Ammon's horn (tissue), 1 donor: ENCODE data around the gene ZNF701.
A peak's percentile ranks its signal among the peaks of the same experiment; 100 is the strongest.
"Not testable (repeated sequence)": the region's sequence is repeated elsewhere in the genome, so short reads cannot be mapped to it uniquely, and the experiment has no call there.

Experiments
- DNase-seq: peaks from one replicate; pipeline ENCODE4 v3.0.0-alpha.2; 2016; ENCODE audit warnings: low spot score

The ZNF701 gene

DNA sequence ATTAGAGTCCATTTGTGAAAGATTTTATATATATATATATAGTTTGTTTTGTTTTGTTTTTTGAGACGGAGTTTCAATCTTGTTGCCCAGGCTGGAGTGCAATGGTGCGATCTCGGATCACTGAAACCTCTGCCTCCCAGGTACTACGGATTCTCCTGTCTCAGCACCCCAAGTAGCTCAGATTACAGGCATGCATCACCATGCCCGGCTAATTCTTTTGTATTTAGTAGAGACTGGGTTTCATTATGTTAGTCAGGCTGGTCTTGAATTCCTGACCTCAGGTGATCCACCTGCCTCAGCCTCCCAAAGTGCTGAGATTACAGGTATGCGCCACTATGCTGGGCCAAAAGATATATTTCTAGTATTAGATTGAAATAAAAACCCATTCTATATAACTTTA is 4.0 kb upstream of the ZNF701 start:
- no peak for DNase-seq

DNA sequence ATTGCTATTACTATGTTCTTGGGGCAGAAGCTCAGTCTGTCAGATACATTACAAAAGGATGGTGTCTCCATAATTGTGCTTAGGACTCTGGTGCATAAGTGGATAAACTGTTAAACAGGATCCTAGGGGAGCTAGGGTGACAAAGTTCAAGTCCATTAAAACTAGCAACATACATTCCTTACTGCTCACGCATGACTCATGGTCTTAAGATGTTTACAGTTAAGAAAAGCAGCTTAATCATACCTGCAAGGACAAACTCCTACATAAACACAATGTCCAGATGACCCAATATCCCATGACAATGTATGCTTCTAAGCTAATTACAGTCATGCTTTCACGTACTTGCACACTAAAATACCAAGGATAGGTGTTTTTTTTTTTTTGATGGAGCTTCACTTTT is 3.5 kb upstream of the ZNF701 start:
- no peak for DNase-seq

DNA sequence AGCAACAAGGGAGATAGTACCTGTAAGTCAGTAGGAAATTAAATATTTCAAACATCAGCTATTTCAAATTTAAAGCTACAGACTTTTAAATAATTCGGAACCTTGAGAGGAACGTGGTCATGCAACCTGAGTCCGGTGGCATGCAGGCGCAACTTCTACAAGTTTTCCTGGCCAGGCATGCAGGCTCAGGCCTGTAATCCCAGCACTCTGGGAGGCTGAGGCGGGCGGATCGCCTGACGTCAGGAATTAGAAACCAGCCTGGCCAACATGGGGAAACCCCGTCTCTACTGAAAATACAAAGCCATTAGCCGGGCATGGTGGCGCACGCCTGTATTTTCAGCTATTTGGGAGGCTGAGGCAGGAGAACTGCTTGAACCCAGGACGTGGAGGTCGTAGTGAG is 2.2 kb upstream of the ZNF701 start:
- no peak for DNase-seq

DNA sequence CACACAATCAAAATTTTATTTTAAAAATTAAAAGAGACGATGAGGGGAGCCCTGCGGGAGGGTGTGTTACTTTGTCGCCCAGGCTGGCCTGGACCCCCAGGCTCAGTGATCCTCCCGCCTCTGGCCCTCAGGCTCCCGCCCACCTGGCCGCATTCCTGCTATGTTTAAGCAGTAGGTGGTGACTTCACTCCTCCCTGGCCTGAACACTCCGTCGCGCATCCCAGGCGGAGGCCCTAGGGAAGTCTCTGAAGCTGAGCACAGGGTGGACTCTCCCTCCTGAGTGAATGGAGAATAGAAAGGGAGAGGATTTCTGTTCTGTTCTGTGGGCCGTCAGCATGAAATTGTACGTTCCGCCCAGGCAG is 468 bp upstream of the ZNF701 start:
- not testable (repeated sequence) for DNase-seq

DNA sequence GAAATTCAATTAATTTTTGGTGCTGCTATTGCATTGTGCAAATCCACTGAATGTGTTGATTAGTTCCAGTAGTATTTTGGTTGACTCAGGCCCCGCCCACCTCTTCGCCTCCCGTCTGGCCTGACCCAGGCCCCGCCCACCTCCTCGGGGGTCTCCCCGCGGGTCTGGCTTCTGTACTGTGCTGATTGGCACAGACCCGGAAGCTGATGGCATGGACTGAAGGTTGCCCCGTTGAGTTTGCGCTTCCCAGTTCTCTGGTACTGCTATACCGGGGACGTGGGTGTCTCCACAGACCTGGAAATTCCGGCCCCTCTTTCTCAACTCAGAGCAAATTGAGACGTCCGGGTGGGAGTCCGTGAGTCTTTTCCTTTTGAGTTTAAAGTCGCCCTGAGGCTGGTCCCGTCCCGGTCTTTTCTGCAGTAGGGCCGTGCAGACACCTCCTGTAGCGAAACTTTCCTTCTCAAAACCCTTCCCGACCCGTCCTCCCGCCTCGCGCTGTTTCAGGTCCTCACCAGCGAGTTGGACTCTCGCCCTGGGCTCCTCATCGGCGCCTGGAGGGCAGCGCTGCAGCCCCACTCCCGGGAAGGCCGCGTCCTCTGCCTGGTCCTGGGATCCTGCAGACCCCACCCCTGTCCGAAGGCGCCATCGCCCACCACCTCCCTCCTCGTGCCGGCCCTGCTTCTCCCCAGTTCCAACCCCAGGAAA is 14.8 kb downstream of the ZNF701 start:
- DNase-seq: no peak

DNA sequence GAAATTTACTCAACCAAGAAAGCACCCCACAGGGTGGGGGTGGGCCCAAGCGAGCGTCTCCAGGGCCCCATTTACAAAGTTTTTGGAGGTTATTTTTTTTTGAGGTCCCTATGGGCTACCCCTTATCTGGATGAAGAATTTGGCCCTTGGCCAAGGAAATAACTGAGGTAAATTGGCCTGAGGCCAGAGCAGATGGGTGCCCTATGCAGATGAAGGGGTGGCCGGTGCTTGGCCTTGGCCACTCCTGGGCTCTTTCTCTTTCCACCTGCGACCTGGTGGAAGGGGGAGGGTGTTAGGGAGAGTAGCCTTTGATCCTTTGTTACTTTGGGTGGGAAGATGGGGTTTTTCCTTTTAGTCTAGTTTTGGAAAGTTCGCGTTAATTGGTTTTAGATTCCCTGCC is 15.5 kb downstream of the ZNF701 start:
- no peak for DNase-seq

DNA sequence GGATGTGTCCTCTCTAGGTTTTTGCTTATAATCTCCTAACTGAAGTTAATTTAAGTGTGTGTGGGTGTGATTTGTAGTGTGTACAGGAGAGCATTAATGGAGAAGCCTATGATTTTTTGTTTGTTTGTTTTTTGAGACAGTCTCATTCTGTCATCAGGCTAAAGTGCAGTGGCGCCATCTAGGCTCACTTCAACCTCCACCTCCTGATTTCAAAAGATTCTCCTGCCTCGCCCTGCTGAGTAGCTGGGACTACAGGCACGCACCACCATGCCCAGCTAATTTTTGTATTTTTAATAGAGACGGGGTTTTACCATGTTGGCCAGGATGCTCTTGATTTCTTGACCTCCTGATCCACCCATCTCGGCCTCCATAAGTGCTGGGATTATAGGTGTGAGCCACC is 20.6 kb downstream of the ZNF701 start:
- DNase-seq: no peak

DNA sequence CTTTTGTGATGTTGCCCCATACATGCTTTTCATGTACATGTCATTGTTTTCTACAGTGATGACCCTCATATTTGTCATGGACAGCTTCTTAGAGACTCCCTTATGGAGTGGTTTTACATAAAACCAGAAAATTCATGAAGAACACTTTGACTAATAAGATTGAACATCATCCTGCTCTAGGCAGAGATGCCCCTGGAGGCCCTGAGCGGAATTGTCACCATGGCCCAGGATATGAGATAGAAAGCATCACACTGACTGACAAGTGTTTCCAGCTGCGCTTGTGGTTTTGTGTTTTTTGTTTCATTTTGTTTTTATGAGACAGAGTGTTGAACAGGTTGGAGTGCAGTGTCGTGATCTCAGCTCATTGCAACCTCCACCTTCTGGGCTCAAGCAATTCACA is 22.2 kb downstream of the ZNF701 start:
- DNase-seq: no peak

DNA sequence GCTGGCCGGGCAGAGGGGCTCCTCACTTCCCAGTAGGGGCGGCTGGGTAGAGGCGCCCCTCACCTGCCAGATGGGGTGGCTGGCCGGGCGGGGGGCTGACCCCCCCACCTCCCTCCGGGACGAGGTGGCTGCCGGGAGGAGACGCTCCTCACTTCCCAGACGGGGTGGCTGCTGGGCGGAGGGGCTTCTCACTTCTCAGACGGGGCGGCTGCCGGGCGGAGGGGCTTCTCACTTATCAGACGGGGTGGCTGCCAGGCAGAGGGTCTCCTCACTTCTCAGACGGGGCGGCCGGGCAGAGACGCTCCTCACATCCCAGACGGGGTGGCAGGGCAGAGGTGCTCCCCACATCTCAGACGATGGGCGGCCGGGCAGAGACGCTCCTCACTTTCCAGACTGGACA is 23.4 kb downstream of the ZNF701 start:
- not testable (repeated sequence) for DNase-seq

DNA sequence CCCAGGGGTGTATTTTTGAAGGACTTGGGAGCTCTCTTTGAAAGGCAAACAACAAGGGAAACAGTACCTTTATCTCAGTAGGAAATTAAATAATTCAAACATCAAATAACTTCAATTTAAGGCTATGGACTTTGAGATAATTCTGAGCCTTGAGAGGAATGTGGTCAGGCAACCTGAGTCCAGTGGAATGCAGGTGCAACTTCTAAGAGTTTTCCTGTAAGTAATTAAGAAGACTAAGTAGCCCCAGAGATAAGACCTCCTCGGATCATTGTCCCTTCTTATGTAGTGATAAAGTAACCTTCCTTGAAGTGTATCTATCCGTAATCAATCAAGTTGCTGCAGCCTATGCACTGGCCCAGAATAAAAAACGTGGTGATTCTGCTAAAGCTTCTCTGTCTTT is 29.2 kb downstream of the ZNF701 start:
- no peak for DNase-seq

DNA sequence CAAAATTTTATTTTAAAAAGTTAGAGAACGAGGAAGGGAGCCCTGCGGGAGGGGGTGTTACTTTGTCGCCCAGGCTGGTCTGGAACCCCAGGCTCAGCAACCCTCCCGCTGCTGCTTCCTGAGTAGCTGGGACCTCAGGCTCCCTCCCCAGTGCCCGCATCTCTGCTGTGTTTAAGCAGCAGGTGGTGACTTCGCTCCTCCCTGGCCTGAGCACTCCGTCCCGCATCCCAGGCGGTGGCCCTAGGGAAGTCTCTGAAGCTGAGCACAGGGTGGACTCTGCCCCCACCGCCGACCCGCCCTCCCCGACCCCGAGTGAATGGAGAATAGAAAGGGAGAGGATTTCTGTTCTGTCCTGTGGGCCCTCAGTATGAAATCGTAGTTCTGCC is 30.5 kb downstream of the ZNF701 start:
- peak; percentile 12 for DNase-seq

DNA sequence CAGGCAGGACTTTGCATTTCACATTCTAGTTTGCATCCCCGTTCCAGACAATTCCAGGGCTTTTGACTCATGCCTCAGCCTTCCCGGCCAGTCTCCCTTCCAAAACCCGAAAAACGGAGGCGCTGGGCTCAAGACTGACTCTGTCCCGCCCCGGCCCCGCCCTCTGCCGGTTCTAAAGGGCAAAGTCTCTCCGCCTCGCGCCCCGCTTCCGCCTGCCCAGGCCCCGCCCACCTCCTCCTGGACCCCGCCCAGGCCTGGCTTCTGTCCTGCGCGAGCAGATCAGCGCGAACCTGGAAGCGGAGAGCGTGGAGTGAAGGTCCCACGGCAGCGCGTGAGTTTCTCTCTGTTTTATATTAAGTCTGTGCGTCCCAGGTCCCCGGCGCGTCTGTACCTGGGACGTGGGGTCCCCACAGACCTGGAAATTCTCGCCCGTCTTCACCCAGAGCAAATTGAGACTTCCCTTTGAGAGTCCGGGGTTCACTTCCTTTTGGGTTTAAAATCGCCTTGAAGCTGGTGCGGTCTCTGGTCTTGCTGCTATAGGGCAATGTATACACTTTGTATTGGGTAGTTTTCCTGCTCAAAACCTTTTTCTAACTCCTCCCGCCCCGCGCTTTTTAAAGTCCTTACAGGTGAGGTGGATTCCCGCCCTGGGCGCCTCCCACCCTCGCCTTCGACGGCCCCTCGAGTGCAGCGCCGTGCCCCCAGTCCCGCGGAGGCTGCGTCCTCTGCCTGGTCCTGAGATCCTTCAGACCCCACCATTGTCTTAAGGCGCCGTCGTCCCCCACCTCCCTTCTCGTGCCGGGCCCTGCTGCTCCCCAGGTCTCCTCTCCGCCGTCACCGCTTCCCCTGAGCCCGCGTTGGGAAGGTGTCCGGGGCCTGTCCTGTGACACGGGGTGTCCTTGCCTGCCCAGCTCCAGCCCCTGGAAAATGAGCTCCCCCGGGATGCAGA is 31.2 kb downstream of the ZNF701 start:
- DNase-seq: peak; percentile 89

DNA sequence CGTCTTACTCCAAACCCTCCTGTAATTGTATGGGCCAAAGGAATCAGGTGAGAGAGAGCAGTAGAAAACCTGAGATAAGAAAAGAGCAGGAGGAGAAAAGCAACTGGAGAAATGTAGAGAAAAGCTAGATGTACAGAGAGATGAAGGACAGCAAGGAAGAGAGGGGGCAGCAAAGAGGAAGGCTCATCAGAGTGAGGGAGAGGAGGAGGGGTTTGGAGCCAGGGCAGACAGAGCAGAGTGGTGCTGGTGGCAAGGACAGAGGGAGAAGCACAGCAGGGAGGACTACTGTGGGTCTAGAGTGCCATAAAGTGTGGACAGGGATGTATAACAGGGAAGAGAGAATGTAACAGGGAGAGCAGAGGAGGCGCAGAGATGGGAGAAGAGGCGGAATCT is 31.9 kb downstream of the ZNF701 start:
- peak; percentile 13 for DNase-seq

DNA sequence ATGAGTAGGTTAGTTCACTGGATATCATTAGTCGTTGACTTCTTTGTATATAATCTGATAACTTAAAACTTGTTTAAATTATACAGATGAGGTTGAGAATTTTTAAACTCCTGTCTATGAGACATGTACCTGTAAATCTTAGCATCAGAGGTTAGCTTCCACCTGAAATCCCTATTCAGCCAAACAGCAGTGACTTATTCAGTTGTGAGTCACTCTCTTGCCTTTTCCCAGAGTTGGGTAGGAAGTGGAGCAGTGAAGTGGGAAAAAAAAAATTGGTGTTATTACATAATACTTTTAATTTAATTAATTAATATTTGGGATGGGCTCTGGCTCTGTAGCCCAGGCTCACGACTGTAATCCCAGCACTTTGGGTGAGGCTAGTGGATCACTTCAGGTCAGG is 32.9 kb downstream of the ZNF701 start:
- DNase-seq: no peak

DNA sequence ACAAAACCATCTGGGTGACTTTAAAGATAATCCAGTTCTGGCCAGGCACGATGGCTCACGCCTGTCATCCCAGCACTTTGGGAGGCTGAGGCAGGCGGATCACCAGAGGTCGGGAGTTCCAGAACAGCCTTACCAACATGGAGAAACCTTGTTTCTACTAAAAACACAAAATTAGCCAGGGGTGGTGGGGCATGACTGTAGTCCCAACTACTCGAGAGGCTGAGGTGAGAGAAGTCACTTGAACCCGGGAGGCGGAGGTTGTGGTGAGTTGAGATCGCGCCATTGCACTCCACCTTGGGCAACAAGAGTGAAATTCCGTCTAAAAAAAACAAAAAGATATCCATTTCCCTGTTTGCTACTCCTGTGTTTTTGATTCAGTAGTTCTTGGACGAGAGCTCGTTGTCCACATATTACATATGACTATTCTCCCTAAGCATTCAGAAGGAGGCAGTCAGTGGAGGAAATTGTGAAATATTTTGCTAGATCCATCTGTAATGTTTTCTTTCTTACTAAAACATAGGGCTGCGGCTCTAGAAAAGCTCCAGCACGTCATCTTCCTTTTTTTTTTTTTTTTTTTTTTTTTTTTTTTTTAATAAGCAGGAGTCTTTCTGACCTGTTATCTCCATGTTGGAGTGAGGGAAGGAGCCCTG is 33.6 kb downstream of the ZNF701 start:
- DNase-seq: no peak

DNA sequence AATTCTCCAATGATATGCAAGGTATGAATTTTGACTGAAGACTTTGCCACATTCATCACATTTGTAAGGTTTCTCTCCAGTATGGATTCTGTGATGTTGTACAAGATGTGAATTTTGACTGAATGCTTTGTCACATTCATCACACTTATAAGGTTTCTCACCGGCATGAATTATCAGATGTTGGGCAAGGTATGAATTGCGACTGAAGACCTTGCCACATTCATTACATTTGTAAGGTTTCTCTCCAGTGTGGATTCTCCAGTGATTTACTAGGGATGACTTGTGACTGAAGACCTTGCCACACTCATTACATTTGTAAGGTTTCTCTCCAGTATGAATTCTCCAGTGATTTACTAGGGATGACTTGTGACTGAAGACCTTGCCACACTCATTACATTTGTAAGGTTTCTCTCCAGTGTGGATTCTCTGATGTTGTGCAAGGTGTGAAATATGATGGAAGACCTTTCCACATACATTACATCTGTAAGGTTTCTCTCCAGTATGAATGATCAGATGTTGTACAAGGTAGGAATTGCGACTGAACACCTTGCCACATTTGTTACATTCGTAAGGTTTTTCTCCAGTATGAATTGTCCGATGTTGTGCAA is 43.3 kb downstream of the ZNF701 start:
- DNase-seq: no peak

DNA sequence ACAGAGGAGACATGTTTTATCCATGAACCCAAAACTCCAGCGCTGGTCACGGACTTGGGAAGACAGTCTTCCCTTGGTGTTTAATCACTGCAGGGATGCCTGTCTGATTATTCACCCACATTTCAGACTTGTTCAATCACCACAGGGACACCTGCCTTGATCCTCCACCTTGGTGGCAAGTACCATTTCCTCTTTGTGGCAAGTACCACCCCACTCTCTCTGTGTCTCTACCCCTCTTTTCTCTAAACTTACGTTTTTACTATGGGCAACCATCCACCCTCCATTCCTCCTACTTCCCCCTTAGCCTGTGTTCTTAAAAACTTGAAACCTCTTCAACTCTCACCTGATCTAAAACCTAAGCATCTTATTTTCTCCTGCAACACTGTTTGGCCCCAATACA is 51.3 kb downstream of the ZNF701 start:
- no peak for DNase-seq

DNA sequence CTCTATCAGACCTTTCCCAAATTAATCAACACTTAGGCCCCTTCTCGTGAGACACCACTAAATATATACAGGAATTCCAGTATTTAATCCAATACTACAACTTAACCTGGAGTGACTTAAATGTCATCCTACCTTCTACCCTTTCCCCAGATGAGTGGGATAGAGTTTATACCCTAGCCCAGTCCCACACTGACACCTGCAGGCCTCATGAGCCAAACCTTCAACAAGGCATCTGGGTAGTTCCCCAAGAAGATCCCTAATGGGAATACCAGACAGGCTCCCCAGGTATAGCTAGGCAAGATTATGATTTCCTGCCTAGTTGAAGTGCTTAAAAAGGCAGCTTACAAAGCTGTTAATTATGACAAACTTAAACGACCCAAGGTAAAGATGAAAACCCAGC is 52.2 kb downstream of the ZNF701 start:
- no peak for DNase-seq

DNA sequence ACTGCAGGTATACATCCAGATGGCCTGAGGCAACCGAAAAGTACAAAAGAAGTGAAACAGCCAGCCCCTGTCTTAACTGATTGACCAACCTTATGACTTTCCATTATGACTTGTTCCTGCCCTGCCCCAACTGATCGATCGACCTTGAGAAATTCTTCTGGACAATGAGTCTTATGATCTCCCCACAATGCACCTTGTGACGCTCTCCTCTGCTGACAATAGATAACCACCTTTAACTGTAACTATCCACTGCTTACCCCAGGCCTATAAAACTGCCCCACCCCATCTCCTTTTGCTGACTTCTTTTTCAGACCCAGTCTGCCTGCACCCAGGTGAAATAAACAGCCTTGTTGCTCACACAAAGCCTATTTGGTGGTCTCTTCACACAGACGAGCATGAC is 56.8 kb downstream of the ZNF701 start:
- DNase-seq: no peak

DNA sequence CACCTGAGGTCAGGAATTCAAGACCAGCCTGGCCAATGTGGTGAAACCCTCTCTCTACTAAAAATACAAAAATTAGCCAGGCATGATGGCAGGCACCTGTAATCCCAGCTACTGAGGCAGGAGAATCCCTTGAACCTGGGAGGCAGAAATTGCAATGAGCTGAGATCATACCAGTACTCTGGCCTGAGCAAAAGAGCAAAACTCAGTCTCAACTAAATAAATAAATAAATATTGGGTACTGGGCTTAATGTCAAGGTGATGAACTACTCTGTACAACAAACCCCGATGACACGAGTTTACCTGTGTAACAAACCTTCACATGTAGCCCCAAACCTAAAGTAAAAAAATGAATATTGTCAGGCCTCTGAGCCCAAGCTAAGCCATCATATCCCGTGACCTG is 57.4 kb downstream of the ZNF701 start:
- not testable (repeated sequence) for DNase-seq

DNA sequence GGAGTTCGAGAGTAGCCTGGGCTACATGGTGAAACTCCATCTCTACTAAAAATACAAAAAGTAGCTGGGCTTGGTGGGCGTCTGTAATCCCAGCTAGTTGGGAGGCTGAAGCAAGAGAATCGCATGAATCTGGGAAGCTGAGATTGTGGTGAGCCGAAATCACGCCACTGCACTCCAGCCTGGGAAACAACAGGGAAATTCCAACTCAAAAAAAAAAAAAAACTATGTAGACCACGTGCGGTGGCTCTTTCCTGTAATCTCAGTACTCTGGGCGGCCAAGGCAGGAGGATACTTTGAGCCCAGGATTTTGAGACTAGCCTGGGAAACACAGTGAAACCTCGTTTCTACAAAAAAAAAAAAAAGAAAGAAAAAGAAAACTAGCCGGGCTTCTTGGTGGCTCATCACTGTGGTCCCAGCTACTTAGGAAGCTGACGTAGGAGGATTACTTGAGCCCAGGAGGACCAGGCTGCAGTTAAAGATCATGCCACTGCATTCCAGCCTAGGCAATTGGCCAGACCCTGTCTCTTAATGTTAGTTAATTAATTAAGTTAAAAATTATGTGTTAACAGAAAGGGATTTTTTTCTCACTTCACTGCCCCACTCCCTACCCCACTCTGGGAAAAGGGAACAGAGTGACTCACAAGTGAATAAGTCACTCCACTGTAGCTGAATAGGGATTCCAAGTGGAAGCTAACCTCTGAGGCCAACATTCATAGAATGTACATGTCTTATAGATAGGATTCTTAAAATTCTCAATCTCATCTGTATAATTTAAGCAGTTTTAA is 65.9 kb downstream of the ZNF701 start:
- no peak for DNase-seq
